ENCODE measurements around the gene LRRC72. TPM values are rescaled to one million over a fixed set of nuclear protein-coding genes. Genes with fewer than 3 reads are reported as not detected.

The LRRC72 gene
- total RNA-seq, 1 donor from 2014 or later, result not detected

- Mint-ChIP-seq H3K27ac (ENCODE audit: unreplicated experiment) (no peak overlapping the region), H3K27me3 (ENCODE audit: low read depth, unreplicated experiment) (no peaks in the 10 kb centered on the region), H3K4me1 (ENCODE audit: low read depth, unreplicated experiment) (peaks cover 8% of the 10 kb centered on the region), H3K4me3 (ENCODE audit: unreplicated experiment) (no peak overlapping the region), H3K9me3 (ENCODE audit: unreplicated experiment) (no peaks in the 10 kb centered on the region), H3K36me3 (ENCODE audit: low read depth, unreplicated experiment) (peaks cover 13% of the 10 kb centered on the region)
- TF ChIP-seq EZH2 (IDR thresholded peaks at IDR 0.05; ENCODE audit: insufficient read depth, low read length) (no peak), CTCF (IDR thresholded peaks at IDR 0.05; ENCODE audit: insufficient read depth, low read depth, low read length) (no peak)
- Histone ChIP-seq H3K4me3 (ENCODE audit: insufficient read depth, low read depth, low read length) (no peak overlapping the region), H3K4me2 (ENCODE audit: low read length) (no peak overlapping the region), H2AFZ (ENCODE audit: low read depth, low read length) (no peak overlapping the region), H3K9ac (ENCODE audit: low read length) (no peak overlapping the region), H3K9me3 (ENCODE audit: insufficient read depth, low read depth, low read length) (no peaks in the 10 kb centered on the region), H3K27ac (ENCODE audit: low read depth, low read length) (no peak overlapping the region), H3K79me2 (ENCODE audit: insufficient read depth, low read length) (no peaks in the 10 kb centered on the region), H3K36me3 (ENCODE audit: insufficient read depth, low read length) (peaks cover 4% of the 10 kb centered on the region), H4K20me1 (ENCODE audit: insufficient read depth, low read length) (no peaks in the 10 kb centered on the region), H3K27me3 (ENCODE audit: insufficient read depth, low read length) (no peaks in the 10 kb centered on the region), H3K4me1 (ENCODE audit: insufficient read depth, low read length) (no peaks in the 10 kb centered on the region)
- DNase-seq (ENCODE audit: low read depth), result no peak
- no peak for FAIRE-seq
Observed at GRCh38 chr7:16611711-16612110, 85.1 kb downstream of the LRRC72 start.

- Histone ChIP-seq H3K36me3 (ENCODE audit: insufficient read depth, low read length) (no peaks in the 10 kb centered on the region), H3K9ac (ENCODE audit: low read length) (no peak overlapping the region), H3K9me3 (ENCODE audit: insufficient read depth, low read depth, low read length) (no peaks in the 10 kb centered on the region), H4K20me1 (ENCODE audit: insufficient read depth, low read length) (no peaks in the 10 kb centered on the region), H3K4me1 (ENCODE audit: insufficient read depth, low read length) (no peaks in the 10 kb centered on the region), H2AFZ (ENCODE audit: low read depth, low read length) (no peak overlapping the region), H3K79me2 (ENCODE audit: insufficient read depth, low read length) (no peaks in the 10 kb centered on the region), H3K27me3 (ENCODE audit: insufficient read depth, low read length) (no peaks in the 10 kb centered on the region), H3K27ac (ENCODE audit: low read depth, low read length) (no peak overlapping the region), H3K4me2 (ENCODE audit: low read length) (no peak overlapping the region), H3K4me3 (ENCODE audit: insufficient read depth, low read depth, low read length) (no peak overlapping the region)
- FAIRE-seq (no peak), DNase-seq (ENCODE audit: low read depth) (no peak)
- no peak overlapping the region for H3K4me3 Mint-ChIP-seq (ENCODE audit: unreplicated experiment)
- H3K27me3 Mint-ChIP-seq (ENCODE audit: low read depth, unreplicated experiment), result no peaks in the 10 kb centered on the region
- TF ChIP-seq CTCF (IDR thresholded peaks at IDR 0.05; ENCODE audit: insufficient read depth, low read depth, low read length), result no peak
- no peak for TF ChIP-seq EZH2 (IDR thresholded peaks at IDR 0.05; ENCODE audit: insufficient read depth, low read length)
- H3K36me3 Mint-ChIP-seq (ENCODE audit: low read depth, unreplicated experiment), result peaks cover 16% of the 10 kb centered on the region
- no peaks in the 10 kb centered on the region for H3K9me3 Mint-ChIP-seq (ENCODE audit: unreplicated experiment)
- H3K27ac Mint-ChIP-seq (ENCODE audit: unreplicated experiment), result no peak overlapping the region
- H3K4me1 Mint-ChIP-seq (ENCODE audit: low read depth, unreplicated experiment), result peaks cover 8% of the 10 kb centered on the region
Observed at GRCh38 chr7:16615228-16615627, 88.6 kb downstream of the LRRC72 start.

- Histone ChIP-seq H3K4me1 (ENCODE audit: insufficient read depth, low read length) (no peaks in the 10 kb centered on the region), H3K27me3 (ENCODE audit: insufficient read depth, low read length) (no peaks in the 10 kb centered on the region), H3K79me2 (ENCODE audit: insufficient read depth, low read length) (no peaks in the 10 kb centered on the region), H3K9ac (ENCODE audit: low read length) (no peak overlapping the region), H3K9me3 (ENCODE audit: insufficient read depth, low read depth, low read length) (no peaks in the 10 kb centered on the region), H4K20me1 (ENCODE audit: insufficient read depth, low read length) (no peaks in the 10 kb centered on the region), H3K36me3 (ENCODE audit: insufficient read depth, low read length) (no peaks in the 10 kb centered on the region), H3K4me3 (ENCODE audit: insufficient read depth, low read depth, low read length) (no peak overlapping the region), H2AFZ (ENCODE audit: low read depth, low read length) (no peak overlapping the region), H3K27ac (ENCODE audit: low read depth, low read length) (no peak overlapping the region), H3K4me2 (ENCODE audit: low read length) (no peak overlapping the region)
- no peaks in the 10 kb centered on the region for H3K9me3 Mint-ChIP-seq (ENCODE audit: unreplicated experiment)
- FAIRE-seq (no peak), DNase-seq (ENCODE audit: low read depth) (no peak)
- H3K4me3 Mint-ChIP-seq (ENCODE audit: unreplicated experiment), result no peak overlapping the region
- H3K36me3 Mint-ChIP-seq (ENCODE audit: low read depth, unreplicated experiment), result peaks cover 16% of the 10 kb centered on the region
- no peak overlapping the region for H3K27ac Mint-ChIP-seq (ENCODE audit: unreplicated experiment)
- TF ChIP-seq EZH2 (IDR thresholded peaks at IDR 0.05; ENCODE audit: insufficient read depth, low read length) (no peak), CTCF (IDR thresholded peaks at IDR 0.05; ENCODE audit: insufficient read depth, low read depth, low read length) (no peak)
- no peaks in the 10 kb centered on the region for H3K27me3 Mint-ChIP-seq (ENCODE audit: low read depth, unreplicated experiment)
- peaks cover 11% of the 10 kb centered on the region for H3K4me1 Mint-ChIP-seq (ENCODE audit: low read depth, unreplicated experiment)
Observed at GRCh38 chr7:16616122-16616521, 89.5 kb downstream of the LRRC72 start.

Measured in astrocyte (in vitro differentiated cells and primary cell).